Ovary (tissue), 9 donors: ENCODE measurements around the gene MAP3K7. TPM values are rescaled to one million over a fixed set of nuclear protein-coding genes. Genes with fewer than 3 reads are reported as not detected.

Experiments
- DNase-seq, 5 donors: peaks; one replicate each; pipeline ENCODE4 v3.0.0-alpha.2; 2019 to 2020
- H3K27ac ChIP-seq, 2 donors: fragments of 200-600 bp; one replicate each; pipeline versions ENCODE4 v1.5.1 to v1.8.0; 2019 to 2022
- H3K27me3 ChIP-seq: fragments of 200-600 bp; one replicate; pipeline ENCODE4 v1.8.0; 2022
- H3K36me3 ChIP-seq: fragments of 200-600 bp; sonication (generic); one replicate; pipeline ENCODE4 v1.5.1; 2019
- H3K4me1 ChIP-seq: one replicate; pipeline ENCODE4 v1.8.1; 2013; ENCODE audit warnings: mild to moderate bottlenecking, moderate library complexity; ENCODE audit not compliant: insufficient read depth
- H3K4me3 ChIP-seq: fragments of 200-600 bp; sonication (generic); one replicate; pipeline ENCODE4 v1.5.1; 2017
- H3K9me3 ChIP-seq, 2 donors: fragments of 200-600 bp in 1 of 2; sonication (generic) in 1 of 2; one replicate each; pipeline versions ENCODE4 v1.5.1 to v1.8.1; 2013 to 2019; ENCODE audit warnings: mild to moderate bottlenecking in 1 of 2, moderate library complexity in 1 of 2
- EP300 ChIP-seq: sonication (generic); formaldehyde crosslinking; IDR thresholded peaks from one replicate; pipeline ENCODE4 v1.6.1; 2017; ENCODE audit warnings: antibody characterized with exemption
- POLR2A ChIP-seq: fragments of 450-650 bp; IDR thresholded peaks from one replicate; pipeline ENCODE4 v1.6.1; 2017; ENCODE audit warnings: antibody characterized with exemption, mild to moderate bottlenecking, moderate library complexity
- WGBS, 3 donors: extraction: QIAGEN DNeasy Blood & Tissue Kit in 1 of 3; methylation state at CpG; one replicate each; pipeline versions ENCODE4 v1.1.5 to v1.1.7; 2013 to 2017; 5-methylcytosine and 5-hydroxymethylcytosine counted together
- intact Hi-C, 4 donors: fragments of 100-400 bp; cut with DNase I; formaldehyde crosslinking; loops; one replicate each; pipeline versions ENCODE4 v1.11.0 to v1.15.1; 2022 to 2023
- polyA plus RNA-seq, 2 donors: library from polyadenylated mRNA; stranded (reverse); fragments of 200-250 nt in 1 of 2; fragments of 350-450 nt in 1 of 2; fragmentation: Illumina TruSeq in 1 of 2; extraction: RNeasy Lipid Tissue Mini Kit (QIAGEN cat#74804) in 1 of 2; gene quantifications; one replicate each; pipeline ENCODE4 v1.2.3, GENCODE V29; 2013 to 2014
- total RNA-seq, 7 donors: library from RNA; depleted of rRNA in 2 of 7; stranded (reverse); fragments of >200 nt in 2 of 7; fragmentation: NEBNext Ultra II Directional in 3 of 7; extraction: Animal tissue kit (Norgen Biotek cat#: 25700) in 3 of 7; gene quantifications; one replicate each; pipeline versions ENCODE4 v1.1.0 to v1.2.4, GENCODE V29; 2016 to 2023
- TF ChIP-seq, protein P1 (sequence below), 3 donors: fragments of 450-650 bp in 2 of 3; fragments of 200-600 bp in 1 of 3; IDR thresholded peaks; one replicate each; pipeline versions ENCODE4 v1.5.1 to v1.8.0; 2016 to 2022; ENCODE audit warnings: antibody characterized with exemption in 3 of 3, mild to moderate bottlenecking in 1 of 3
- donor health status: DM: no; HTN: no; CAD: no; lungs with moderate emphysema.
- donor health status: DM: no; HTN: no; CAD: no.
- donor health status: Bipolar disorder and iron deficiency.
- donor health status: DM: yes; HTN: yes; CAD: no.
- donor health status: DM: no; HTN: no; CAD: no.
- donor health status: DM: yes; HTN: yes; CAD: no.

MAP3K7 gene
- total and polyA plus RNA-seq, 9 donors: 14.1 to 30.5 (median 24.9) TPM

DNA sequence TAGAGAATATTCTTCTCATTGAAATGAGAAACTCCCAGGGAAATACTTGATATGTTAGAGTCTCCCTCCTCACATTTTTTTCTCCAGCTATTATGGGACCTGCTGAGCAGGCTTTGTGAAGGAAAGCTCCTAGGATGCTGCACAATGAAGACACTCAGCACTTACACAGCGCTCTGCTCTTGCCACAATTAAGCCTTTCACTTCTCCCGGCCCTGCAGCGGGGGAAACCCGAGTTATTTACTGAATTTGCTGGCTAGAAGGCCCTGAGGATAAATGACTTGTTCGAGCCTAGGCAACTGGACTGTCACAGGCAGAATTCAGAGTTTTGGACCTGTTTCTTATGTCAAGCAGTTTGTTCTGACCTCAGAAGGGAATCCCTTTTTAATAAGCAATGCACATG is 102.0 kb downstream of the MAP3K7 start:
- Histone ChIP-seq H3K27ac (no peak overlapping the region), H3K4me1 (no peaks in the 10 kb centered on the region), H3K36me3 (no peaks in the 10 kb centered on the region), H3K4me3 (no peak overlapping the region), H3K27me3 (no peaks in the 10 kb centered on the region), H3K9me3 (no peaks in the 10 kb centered on the region)
- no peak for DNase-seq
- WGBS, 3 donors: 73 to 81% (median 77%) methylated on average over 5 of the region's 5 CpGs
- intact Hi-C loops: loop anchor here in 2 of 4 donors (5.0 kb wide), 2 partner anchors 543 to 553 kb away; no protein-coding TSS in a partner anchor
- TF ChIP-seq POLR2A (no peak), EP300 (no peak)
- TF ChIP-seq, protein P1, sequence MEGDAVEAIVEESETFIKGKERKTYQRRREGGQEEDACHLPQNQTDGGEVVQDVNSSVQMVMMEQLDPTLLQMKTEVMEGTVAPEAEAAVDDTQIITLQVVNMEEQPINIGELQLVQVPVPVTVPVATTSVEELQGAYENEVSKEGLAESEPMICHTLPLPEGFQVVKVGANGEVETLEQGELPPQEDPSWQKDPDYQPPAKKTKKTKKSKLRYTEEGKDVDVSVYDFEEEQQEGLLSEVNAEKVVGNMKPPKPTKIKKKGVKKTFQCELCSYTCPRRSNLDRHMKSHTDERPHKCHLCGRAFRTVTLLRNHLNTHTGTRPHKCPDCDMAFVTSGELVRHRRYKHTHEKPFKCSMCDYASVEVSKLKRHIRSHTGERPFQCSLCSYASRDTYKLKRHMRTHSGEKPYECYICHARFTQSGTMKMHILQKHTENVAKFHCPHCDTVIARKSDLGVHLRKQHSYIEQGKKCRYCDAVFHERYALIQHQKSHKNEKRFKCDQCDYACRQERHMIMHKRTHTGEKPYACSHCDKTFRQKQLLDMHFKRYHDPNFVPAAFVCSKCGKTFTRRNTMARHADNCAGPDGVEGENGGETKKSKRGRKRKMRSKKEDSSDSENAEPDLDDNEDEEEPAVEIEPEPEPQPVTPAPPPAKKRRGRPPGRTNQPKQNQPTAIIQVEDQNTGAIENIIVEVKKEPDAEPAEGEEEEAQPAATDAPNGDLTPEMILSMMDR (IDR thresholded peaks at IDR 0.05): no peak

DNA sequence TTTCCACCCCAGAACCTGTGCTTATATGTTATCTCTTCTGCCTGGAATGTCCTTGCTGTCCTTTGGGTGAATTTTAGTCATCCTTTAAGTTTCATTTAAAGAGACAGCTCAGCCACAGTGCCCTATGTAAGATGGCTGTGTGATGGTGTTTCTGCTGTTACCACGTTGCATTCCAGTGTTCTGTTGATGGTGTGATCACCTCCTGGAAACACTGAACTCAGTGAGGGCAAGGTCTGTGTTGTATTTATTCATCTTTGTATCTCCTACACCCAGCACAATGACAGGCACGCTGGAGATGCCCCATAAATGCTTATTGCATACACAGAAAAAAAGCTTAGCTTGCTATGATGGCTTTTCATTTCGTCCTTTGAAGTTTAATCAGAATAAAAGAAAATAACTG is 102.5 kb downstream of the MAP3K7 start:
- Histone ChIP-seq H3K27ac (no peak overlapping the region), H3K36me3 (no peaks in the 10 kb centered on the region), H3K4me1 (no peaks in the 10 kb centered on the region), H3K27me3 (no peaks in the 10 kb centered on the region), H3K9me3 (no peaks in the 10 kb centered on the region), H3K4me3 (no peak overlapping the region)
- no peak for DNase-seq
- intact Hi-C loops: loop anchor here in 2 of 4 donors (5.0 kb wide), 2 partner anchors 542 to 552 kb away; no protein-coding TSS in a partner anchor
- TF ChIP-seq EP300 (no peak), POLR2A (no peak)
- TF ChIP-seq, protein P1 (IDR thresholded peaks at IDR 0.05): no peak
- WGBS, 3 donors: 58 to 63% (median 60%) methylated on average over 3 of the region's 3 CpGs

DNA sequence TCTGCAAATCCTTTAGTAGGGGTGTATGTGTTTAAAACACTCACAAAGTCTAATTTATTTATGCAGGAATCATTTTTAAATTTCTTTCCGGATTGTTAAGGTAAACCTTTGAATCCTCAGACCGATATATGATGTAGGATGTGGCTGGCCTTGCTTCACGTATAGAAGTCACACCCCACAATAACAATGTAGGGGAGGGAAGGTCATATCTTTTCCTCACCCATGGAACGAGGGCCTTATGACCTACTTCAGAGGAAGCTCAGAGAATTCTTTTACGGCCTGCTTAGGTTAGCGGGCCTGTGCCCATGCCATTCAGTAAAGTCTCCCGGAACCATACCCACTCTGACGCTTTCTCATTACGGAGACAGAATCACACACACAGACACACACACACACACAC is 102.9 kb downstream of the MAP3K7 start:
- H3K4me1 ChIP-seq: no peaks in the 10 kb centered on the region
- no peaks in the 10 kb centered on the region for H3K9me3 ChIP-seq
- TF ChIP-seq, protein P1 (IDR thresholded peaks at IDR 0.05): no peak
- intact Hi-C loops: loop anchor here in 2 of 4 donors (5.0 kb wide), 2 partner anchors 542 to 552 kb away; no protein-coding TSS in a partner anchor
- no peak overlapping the region for H3K4me3 ChIP-seq
- H3K27ac ChIP-seq: no peak overlapping the region
- DNase-seq: no peak
- 92 to 93% (median 92%) methylated on average over 9 of the region's 9 CpGs for WGBS, 3 donors
- no peaks in the 10 kb centered on the region for H3K27me3 ChIP-seq
- H3K36me3 ChIP-seq: no peaks in the 10 kb centered on the region

DNA sequence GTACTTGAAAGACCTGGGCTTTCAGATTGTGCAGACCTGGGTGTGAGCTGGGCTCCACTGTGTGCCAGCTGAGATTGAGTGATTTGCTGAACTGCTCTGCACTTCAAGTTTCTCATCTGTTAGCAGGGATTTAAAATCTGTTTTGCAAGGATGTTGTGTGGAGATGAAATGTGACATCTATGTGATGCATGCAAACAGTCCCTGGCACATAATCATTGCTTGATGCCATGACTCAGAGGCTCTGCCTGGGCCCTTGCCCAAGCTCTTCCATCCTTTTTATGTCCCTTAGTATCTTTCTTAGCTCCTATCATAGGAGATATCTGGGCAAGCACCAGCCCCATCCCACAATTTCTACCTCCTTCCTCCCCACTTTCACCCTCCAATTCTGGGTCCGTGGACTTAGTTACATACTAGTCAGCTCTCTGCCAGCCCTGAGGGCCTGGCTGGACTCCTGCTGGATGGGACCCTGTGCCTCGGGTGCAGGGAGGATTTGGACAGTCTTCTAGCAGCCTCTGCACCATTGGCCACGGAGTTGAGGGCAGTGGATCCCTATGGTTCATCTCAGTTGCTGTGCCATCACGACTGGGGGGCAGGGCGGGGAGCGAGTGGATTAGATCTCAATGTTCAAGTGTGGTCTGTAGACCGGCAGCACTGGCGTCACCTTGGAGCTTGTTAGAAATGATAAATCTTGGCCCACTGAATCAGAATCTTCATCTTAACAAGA is 103.6 kb downstream of the MAP3K7 start:
- intact Hi-C loops: loop anchor here in 2 of 4 donors (5.0 kb wide), 2 partner anchors 541 to 551 kb away; no protein-coding TSS in a partner anchor
- no peak for DNase-seq
- no peaks in the 10 kb centered on the region for H3K4me1 ChIP-seq
- no peak overlapping the region for H3K27ac ChIP-seq
- WGBS, 3 donors: 87 to 93% (median 91%) methylated on average over 8 of the region's 8 CpGs
- TF ChIP-seq, protein P1 (IDR thresholded peaks at IDR 0.05): no peak
- H3K4me3 ChIP-seq: no peak overlapping the region
- H3K36me3 ChIP-seq: no peaks in the 10 kb centered on the region
- no peaks in the 10 kb centered on the region for H3K27me3 ChIP-seq
- no peaks in the 10 kb centered on the region for H3K9me3 ChIP-seq
